ENCODE results near the gene LYPD4.

DNA sequence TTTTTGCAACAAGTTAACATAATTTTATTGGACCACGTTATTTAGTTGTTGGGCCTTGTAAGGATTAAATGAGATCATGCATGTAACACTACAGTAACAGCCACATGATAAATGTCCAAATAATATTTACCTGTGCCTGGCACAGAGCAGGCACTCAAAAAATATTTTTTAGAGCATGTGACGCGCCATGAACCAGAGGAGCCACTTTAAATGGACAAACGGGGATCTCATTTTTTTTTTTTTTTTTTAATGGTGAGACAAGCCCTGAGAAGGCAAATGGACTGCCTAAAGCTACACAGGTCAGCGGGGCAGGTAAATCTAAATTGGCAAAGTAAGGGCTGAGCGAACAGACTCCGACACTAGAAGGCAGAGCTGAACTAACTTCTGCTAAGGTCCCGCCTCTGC lies 14.7 kb upstream of the LYPD4 start:
- TF ChIP-seq POLR2AphosphoS5 (IDR thresholded peaks at IDR 0.05; ENCODE audit: low read depth, low read length) = no peak
- TF ChIP-seq, protein P1, sequence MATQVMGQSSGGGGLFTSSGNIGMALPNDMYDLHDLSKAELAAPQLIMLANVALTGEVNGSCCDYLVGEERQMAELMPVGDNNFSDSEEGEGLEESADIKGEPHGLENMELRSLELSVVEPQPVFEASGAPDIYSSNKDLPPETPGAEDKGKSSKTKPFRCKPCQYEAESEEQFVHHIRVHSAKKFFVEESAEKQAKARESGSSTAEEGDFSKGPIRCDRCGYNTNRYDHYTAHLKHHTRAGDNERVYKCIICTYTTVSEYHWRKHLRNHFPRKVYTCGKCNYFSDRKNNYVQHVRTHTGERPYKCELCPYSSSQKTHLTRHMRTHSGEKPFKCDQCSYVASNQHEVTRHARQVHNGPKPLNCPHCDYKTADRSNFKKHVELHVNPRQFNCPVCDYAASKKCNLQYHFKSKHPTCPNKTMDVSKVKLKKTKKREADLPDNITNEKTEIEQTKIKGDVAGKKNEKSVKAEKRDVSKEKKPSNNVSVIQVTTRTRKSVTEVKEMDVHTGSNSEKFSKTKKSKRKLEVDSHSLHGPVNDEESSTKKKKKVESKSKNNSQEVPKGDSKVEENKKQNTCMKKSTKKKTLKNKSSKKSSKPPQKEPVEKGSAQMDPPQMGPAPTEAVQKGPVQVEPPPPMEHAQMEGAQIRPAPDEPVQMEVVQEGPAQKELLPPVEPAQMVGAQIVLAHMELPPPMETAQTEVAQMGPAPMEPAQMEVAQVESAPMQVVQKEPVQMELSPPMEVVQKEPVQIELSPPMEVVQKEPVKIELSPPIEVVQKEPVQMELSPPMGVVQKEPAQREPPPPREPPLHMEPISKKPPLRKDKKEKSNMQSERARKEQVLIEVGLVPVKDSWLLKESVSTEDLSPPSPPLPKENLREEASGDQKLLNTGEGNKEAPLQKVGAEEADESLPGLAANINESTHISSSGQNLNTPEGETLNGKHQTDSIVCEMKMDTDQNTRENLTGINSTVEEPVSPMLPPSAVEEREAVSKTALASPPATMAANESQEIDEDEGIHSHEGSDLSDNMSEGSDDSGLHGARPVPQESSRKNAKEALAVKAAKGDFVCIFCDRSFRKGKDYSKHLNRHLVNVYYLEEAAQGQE (IDR thresholded peaks at IDR 0.05; ENCODE audit: insufficient read depth in 1 of 2, low read depth in 2 of 2, low read length in 2 of 2) = no peak
- no peak for TF ChIP-seq TAF1 (IDR thresholded peaks at IDR 0.05; ENCODE audit: borderline replicate concordance, insufficient read depth, low read length)
- no peak for TF ChIP-seq SIN3A (IDR thresholded peaks at IDR 0.05; ENCODE audit: borderline replicate concordance, insufficient read depth, low read length)
- TF ChIP-seq FOXP2 (optimal IDR thresholded peaks at IDR 0.05; ENCODE audit: borderline replicate concordance, extremely low read depth, extremely low read length, insufficient read depth) = no peak

All from PFSK-1 (cell line).